Transverse colon (tissue), 3 donors: Measurements from ENCODE around the gene KCNJ9.

Source experiments
- POLR2A ChIP-seq: fragments of 450-650 bp; IDR thresholded peaks from one replicate; pipeline ENCODE4 v1.6.1; 2016; ENCODE audit warnings: antibody characterized with exemption, mild to moderate bottlenecking, moderate library complexity
- TF ChIP-seq, protein P1 (sequence below), 5 experiments: fragments of 200-600 bp in 3 of 5; fragments of 450-650 bp in 2 of 5; sonication (generic) in 3 of 5; IDR thresholded peaks; 1 replicate in 2 of 5; 2 replicates in 3 of 5; pipeline ENCODE4 v1.5.1; 2016 to 2017; ENCODE audit warnings: antibody characterized with exemption in 5 of 5, inconsistent platforms in 3 of 5, mild to moderate bottlenecking in 2 of 5, moderate library complexity in 1 of 5

GRCh38 chr1:160083968-160084770, 2.8 kb downstream of the KCNJ9 start:
- TF ChIP-seq, protein P1, sequence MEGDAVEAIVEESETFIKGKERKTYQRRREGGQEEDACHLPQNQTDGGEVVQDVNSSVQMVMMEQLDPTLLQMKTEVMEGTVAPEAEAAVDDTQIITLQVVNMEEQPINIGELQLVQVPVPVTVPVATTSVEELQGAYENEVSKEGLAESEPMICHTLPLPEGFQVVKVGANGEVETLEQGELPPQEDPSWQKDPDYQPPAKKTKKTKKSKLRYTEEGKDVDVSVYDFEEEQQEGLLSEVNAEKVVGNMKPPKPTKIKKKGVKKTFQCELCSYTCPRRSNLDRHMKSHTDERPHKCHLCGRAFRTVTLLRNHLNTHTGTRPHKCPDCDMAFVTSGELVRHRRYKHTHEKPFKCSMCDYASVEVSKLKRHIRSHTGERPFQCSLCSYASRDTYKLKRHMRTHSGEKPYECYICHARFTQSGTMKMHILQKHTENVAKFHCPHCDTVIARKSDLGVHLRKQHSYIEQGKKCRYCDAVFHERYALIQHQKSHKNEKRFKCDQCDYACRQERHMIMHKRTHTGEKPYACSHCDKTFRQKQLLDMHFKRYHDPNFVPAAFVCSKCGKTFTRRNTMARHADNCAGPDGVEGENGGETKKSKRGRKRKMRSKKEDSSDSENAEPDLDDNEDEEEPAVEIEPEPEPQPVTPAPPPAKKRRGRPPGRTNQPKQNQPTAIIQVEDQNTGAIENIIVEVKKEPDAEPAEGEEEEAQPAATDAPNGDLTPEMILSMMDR (IDR thresholded peaks at IDR 0.05): peak; percentile 65 to 81 (median 69)
- no peak for TF ChIP-seq POLR2A
